SKM-1 treated with dmso at 0.1 percent for 144 hours (cell line): ENCODE data around the gene NAV3.
A peak's percentile ranks its signal among the peaks of the same experiment; 100 is the strongest.

ENCODE experiments used
- DNase-seq: peaks from one replicate; lab custom pipeline; 2025; ENCODE audit not compliant: unreplicated experiment; lab: John Stamatoyannopoulos, UW

NAV3 gene

GRCh38 chr12:77980782-77981181 is 150.1 kb downstream of the NAV3 start:
- DNase-seq, result no peak

- DNase-seq, result no peak
These were observed 153.2 kb downstream of the NAV3 start for GRCh38 chr12:77983859-77984258.

DNA sequence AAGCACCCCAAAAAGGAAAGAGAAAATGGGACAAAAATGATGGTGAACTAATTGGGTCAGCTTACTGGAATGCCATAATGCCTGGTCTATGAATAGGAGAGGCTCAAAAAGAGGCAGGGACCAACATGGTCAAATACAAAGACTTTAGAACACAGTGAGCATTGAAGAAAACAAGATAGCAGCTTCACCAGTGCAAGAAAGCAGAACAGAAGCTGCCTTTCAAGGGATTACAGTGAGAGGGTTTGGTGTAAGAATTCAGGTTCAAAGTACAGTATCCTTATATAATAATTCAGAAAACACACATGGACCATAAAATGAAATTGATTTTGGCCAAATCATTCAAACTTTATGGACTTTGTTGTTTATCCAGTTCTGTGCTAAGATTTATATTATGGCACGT is 162.1 kb downstream of the NAV3 start:
- DNase-seq, result no peak

DNA sequence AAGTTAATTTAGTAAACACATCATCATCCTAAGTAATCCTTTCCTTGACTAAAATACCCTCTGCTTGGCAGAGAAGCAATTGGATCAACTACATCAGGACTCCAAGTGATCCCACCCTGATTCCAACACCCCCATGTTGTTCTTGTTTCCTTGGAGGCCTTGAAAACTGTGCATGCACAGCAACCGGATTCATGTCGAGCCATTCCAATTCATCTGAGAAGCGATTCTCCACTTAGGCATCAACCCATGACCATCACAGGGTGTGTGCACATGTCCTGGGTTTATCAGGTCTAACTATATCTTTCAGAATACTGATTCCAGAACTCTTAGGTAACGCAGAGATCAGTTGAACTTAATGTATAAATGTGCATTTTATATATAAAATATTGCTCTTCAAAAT is 163.0 kb downstream of the NAV3 start:
- no peak for DNase-seq

DNA sequence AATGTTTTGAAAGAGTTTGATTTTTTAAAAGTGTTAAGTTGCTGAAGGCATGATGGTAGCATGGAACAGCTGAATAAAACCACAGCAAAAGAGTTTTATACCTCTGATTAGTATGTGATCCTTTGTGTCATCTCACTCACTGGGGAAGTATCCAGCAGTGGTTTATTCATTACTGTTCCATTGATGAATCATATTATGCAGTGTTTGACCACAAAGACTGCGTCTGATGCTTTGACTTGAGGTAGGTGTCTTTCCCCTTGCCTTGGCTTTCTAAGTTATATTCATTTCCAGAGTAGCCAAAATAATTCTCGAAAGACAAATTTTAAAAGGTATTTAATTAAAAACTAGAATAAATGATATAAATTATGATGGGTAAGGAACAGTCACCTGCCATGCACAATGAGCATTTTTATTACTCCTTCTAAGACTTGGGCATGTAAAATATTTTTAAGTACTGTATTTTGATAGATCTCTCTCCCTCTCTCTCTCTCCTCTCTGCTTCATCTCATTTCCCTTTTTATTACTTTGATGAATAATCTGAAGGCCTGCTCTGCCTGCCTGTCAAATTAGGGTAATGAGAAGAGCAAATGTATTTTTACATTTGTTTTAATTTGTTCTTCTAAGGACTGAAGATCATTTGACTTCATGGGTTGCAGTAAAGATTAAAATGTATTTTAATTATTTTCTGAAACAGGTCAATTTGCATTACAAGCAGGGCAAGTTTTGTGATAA is 164.9 kb downstream of the NAV3 start:
- no peak for DNase-seq

DNA sequence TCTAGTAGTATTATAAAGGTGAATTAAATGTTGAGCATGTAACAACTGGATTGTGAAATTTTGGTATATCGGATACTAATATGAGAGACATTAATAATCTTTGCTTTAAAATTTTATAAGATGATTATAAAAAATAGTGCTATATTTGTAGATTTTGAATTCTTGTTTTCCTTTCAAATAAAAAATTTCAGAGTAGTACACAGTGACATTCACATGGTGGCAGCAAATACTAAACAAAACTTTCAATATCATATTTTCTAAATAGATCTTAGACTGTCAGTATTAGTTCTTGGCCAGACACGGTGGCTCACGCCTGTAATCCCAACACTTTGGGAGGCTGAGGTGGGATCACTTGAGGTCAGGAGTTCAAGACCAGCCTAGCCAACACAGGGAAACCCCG is 166.0 kb downstream of the NAV3 start:
- no peak for DNase-seq

DNA sequence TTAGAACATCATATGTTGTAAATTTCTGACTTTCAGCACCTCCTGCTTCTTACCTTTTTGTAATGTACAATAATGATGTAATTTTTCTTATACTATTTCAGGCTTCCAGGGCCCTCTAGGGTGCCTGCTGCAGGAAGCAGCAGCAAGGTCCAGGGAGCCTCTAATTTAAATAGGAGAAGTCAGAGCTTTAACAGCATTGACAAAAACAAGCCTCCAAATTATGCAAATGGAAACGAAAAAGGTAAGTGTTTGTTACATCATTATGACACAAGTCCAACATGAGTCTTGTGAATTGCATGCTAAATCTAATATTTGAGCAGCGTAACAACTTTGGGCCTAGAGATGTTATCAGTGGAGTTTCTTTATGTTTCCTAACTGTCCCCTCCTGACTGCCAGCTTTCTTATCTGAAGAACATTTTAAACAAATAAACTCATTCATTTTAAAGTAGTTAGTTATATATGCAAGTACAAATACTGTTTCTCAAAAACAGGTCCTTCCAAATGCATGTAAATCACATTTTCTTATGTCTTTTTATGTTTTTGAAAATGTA is 167.6 kb downstream of the NAV3 start:
- no peak for DNase-seq

DNA sequence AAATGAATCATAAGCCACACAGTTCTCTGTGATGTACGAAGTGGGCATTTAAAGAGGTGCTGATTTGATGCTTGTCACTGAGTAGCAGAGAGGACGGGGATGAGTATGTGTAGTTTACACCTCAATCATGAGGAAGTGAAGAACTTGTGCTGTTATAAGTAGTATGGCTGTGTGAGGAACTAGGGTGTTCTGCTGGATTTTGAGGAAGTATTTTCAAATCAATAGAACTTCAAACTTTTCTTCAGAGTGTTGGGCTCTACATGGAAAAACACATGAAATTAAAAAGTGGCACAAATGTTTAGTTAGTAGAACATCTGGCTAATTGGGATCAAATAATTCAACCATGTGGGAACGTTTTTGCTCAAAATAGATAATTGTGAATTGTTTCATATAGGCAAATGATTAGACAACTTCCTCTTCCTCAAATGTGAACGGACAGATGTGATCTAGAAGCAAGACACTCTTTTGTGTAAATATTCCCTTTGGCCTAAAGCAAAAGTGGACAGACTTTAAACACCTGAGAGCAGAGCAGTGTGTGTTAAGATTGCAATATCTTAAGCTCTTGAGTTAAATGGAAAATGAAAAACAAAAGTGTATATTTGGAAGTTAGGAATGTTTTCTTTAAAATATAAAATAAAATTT is 168.5 kb downstream of the NAV3 start:
- peak; percentile 77 for DNase-seq

- DNase-seq, result no peak
These were observed 172.2 kb downstream of the NAV3 start for GRCh38 chr12:78002878-78003277.

- DNase-seq, result peak; percentile 43
These were observed 173.8 kb downstream of the NAV3 start for GRCh38 chr12:78004249-78005093.

DNA sequence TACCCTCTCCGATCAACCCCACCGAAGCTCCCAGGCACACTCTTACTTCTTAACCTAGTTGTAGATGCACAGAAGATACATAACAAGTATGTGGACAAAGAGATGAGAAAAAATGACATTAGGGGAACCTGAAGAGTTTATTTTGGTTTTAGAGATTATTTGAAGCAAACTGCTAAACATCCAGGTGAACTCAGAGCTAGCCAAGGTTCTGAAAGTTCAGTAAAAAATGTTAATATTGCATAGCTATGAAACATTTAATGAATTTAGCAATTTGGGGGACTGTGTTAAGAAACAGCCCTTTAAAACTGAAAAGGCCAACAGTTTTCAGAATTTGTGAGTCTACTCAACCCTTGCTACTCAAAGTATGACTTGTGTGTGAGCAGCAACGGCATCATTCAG is 174.4 kb downstream of the NAV3 start:
- DNase-seq, result no peak

DNA sequence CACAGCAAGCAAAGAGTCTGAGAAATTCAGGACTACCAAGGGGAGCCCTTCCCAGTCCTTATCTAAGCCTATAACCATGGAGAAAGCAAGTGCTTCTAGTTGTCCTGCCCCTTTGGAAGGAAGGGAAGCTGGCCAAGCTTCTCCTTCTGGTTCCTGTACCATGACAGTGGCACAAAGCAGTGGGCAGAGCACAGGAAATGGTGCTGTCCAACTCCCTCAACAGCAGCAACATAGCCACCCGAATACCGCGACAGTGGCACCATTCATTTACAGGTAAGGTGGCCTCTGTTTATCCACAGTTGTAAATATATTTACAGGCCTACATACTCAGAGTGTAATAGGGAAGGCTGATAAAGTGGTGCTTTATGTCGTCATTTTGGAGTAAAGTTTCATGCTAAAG is 176.5 kb downstream of the NAV3 start:
- no peak for DNase-seq

DNA sequence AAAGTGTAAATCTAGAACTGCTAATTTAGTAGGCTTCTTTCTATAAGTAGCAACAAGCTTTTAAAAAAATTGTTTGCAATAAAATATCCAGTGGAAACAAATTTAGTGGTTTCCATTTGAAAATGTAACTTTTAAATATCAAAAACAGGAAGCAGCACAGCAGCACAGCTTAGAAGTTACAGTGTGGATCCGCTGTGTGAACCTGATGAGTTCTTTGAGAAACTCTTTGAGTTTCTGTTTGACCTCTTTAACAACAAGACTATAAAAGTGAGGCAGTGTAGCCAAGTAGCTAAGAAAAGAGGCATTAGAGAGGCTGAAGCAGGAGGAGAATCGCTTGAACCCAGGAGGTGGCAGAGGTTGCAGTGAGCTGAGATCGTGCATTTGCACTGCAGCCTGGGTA is 178.3 kb downstream of the NAV3 start:
- DNase-seq, result no peak

- no peak for DNase-seq
These were observed 187.6 kb downstream of the NAV3 start for GRCh38 chr12:78018171-78018910.

- no peak for DNase-seq
These were observed 188.2 kb downstream of the NAV3 start for GRCh38 chr12:78018939-78019338.

DNA sequence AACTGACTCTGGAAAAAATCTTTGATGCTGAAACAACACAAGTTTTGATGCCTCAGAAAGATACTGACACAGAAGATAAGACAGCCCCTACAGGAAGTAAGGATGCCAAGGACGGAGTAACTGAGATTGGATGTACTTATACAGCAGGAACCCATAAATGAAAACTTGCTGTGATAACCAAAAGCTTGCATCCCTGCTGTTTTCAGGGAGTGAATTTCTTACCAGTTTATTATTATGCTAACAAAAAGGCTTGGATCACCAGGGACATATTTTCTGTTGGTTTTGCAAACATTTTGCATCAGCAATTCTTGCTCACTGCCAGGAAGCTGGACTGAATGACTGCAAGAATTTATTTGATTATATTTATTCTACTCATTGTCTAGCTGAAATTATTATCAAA is 197.7 kb downstream of the NAV3 start:
- DNase-seq, result no peak

DNA sequence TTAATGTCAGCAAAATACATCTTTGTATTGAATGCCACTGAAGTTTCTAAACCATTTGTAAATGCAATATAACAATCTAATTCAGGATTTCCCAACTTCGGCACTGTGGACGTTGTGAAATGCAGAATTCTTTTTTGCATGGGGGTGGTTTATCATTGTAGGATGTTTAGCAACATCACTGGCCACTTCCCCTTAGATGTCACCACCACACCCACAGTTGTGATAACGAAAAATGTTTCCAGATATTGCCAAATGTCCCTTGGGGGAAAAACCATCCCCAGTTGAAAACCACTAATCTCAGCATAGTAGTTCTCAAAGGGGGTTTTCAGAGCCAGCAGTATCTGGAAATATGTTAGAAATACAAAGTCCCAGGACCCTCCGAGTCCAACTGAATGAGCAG is 203.3 kb downstream of the NAV3 start:
- peak; percentile 58 for DNase-seq

DNA sequence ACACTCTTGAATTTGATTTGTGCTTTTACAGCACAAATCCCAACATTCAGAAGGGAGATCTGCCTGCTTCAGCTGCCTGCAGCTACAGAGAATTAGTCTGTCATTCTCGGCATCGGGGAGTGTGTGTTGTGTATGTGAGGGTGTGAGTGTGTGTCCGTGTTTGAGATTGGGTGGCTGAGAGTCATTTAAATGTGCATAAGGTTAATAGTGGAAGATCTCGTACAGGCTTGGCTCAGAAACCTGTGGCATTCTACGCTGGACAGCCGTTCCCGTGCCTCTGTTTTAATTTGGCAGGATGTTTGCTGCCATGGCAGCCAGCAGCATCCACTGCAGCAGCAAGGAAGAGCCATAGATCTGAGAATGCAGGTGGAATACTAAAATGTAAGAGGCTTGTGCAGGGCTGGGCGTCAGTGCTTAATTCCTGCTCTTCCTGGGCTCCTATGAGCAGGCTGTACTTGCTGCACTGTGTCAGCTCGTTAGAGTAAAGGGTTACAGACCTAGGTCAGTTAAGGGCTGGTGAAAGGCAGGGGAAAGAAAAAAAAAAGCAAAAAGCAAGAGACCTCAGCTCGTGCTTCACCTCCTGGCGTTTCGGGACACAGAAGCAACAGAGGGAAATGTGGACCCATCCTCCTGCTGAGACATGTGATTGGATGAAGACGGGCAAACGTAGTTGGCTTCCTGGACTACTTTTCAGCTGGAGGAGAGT is 205.4 kb downstream of the NAV3 start:
- no peak for DNase-seq

- no peak for DNase-seq
These were observed 206.2 kb downstream of the NAV3 start for GRCh38 chr12:78036874-78037273.

DNA sequence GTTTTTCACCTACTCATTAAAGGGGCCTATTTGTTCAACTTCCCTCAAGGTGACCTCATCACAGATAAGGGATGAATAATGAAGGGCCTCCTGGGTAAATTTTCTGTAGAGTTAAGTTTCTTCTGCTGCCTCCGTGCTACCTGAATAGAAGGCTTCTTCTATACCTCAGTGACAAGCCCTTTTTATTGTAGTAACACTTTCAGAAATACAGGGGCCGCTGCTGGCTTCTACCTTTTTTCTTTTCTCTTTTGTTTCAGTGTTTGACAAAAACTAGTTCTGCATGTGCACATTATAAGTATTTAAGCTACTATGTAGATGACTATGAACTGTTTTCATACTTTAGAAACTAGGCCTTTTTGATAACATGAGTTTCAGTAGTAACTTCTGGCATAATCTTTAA is 207.0 kb downstream of the NAV3 start:
- DNase-seq, result no peak
